Endothelial cell of umbilical vein (primary cell): Measurements from ENCODE around the gene INHBB. TPM values are rescaled to one million over a fixed set of nuclear protein-coding genes. Genes with fewer than 3 reads are reported as not detected.

Source experiments
- BruUV-seq: library from RNA; stranded (reverse); fragments of 400-500 nt; replicated peaks from 2 replicates; lab custom pipeline; 2021; lab: Mats Ljungman, UMichigan
- CTCF ChIA-PET: fragments of 300-600, 350-600 bp; sonication (Branson Sonifier 250); formaldehyde crosslinking; loops from one replicate; lab custom pipeline; 2021; ENCODE audit warnings: antibody characterized with exemption, inconsistent platforms; lab: Charles Lee
- POLR2A ChIA-PET: fragments of 300-600, 350-600 bp; sonication (Branson Sonifier 250); formaldehyde crosslinking; loops from one replicate; lab custom pipeline; 2021; ENCODE audit warnings: antibody characterized with exemption, inconsistent platforms; lab: Charles Lee
- DNase-seq: peaks from one replicate; pipeline ENCODE4 v3.0.0-alpha.2; 2011; ENCODE audit warnings: low read depth, low spot score
- FAIRE-seq: peaks from 2 replicates; lab custom pipeline; 2011; peaks lifted over from hg19 to GRCh38; lab: Jason Lieb, UNC
- H2AFZ ChIP-seq: 2 replicates; pipeline ENCODE4 v1.6.0; 2012; ENCODE audit warnings: low read depth, low read length, control low read depth, inconsistent platforms
- H3K27ac ChIP-seq: 2 replicates; pipeline ENCODE4 v1.5.1; 2011; ENCODE audit warnings: low read depth, mild to moderate bottlenecking, control low read depth, low read length, moderate library complexity; ENCODE audit not compliant: insufficient read depth
- H3K27me3 ChIP-seq, 2 experiments: 2 replicates each; pipeline versions ENCODE4 v1.6.0 to v1.6.1; 2011; ENCODE audit warnings: low read length in 2 of 2, mixed read lengths in 1 of 2; ENCODE audit not compliant: control insufficient read depth in 2 of 2, insufficient read depth in 2 of 2
- H3K36me3 ChIP-seq, 2 experiments: 2 replicates in 1 of 2; 3 replicates in 1 of 2; pipeline ENCODE4 v1.5.1; 2011; ENCODE audit warnings: low read length in 2 of 2, mild to moderate bottlenecking in 1 of 2, moderate library complexity in 1 of 2; ENCODE audit not compliant: control insufficient read depth in 2 of 2, insufficient read depth in 2 of 2; ENCODE audit errors: extremely low read depth in 1 of 2
- H3K4me1 ChIP-seq: 3 replicates; pipeline ENCODE4 v1.5.1; 2011; ENCODE audit warnings: mild to moderate bottlenecking, low read length; ENCODE audit not compliant: control insufficient read depth, insufficient read depth; ENCODE audit errors: extremely low read depth
- H3K4me2 ChIP-seq: 2 replicates; pipeline ENCODE4 v1.6.1; 2011; ENCODE audit warnings: low read length, control low read depth, mixed read lengths; ENCODE audit not compliant: insufficient read depth
- H3K4me3 ChIP-seq, 3 experiments: fragments of 200-600 bp in 1 of 3; sonication (generic), shearing (Covaris generic) in 1 of 3; replicated peaks in 1 of 3; 2 replicates each; pipeline ENCODE4 v1.5.1; 2011 to 2016; ENCODE audit warnings: control low read depth in 3 of 3, low read length in 3 of 3, mild to moderate bottlenecking in 2 of 3, inconsistent platforms in 1 of 3, low read depth in 1 of 3, moderate library complexity in 1 of 3; ENCODE audit not compliant: insufficient read depth in 1 of 3
- H3K79me2 ChIP-seq: 2 replicates; pipeline ENCODE4 v1.6.0; 2012; ENCODE audit warnings: low read length, inconsistent platforms; ENCODE audit not compliant: control insufficient read depth, insufficient read depth
- H3K9ac ChIP-seq: replicated peaks from 2 replicates; pipeline ENCODE3; 2011; ENCODE audit warnings: low read length, control low read depth; ENCODE audit not compliant: insufficient read depth; ENCODE audit errors: extremely low read depth
- H3K9me1 ChIP-seq: replicated peaks from 3 replicates; pipeline ENCODE4 v1.6.0; 2011; ENCODE audit warnings: mild to moderate bottlenecking, low read length; ENCODE audit not compliant: control insufficient read depth, insufficient read depth; ENCODE audit errors: extremely low read depth
- H3K9me3 ChIP-seq: replicated peaks from 2 replicates; pipeline ENCODE4 v1.5.1; 2012; ENCODE audit warnings: low read length, inconsistent platforms; ENCODE audit not compliant: control insufficient read depth, insufficient read depth
- H4K20me1 ChIP-seq: replicated peaks from 2 replicates; pipeline ENCODE3; 2011; ENCODE audit warnings: mild to moderate bottlenecking, low read length; ENCODE audit not compliant: control insufficient read depth, insufficient read depth; ENCODE audit errors: extremely low read depth
- CTCF ChIP-seq, 2 donors: IDR thresholded peaks; 1 replicate in 1 of 2; 2 replicates in 1 of 2; pipeline ENCODE4 v1.5.1; 2011; ENCODE audit warnings: low read length in 2 of 2, mild to moderate bottlenecking in 2 of 2, moderate library complexity in 2 of 2, control low read depth in 1 of 2, inconsistent platforms in 1 of 2, low read depth in 1 of 2; ENCODE audit not compliant: insufficient read depth in 1 of 2; ENCODE audit errors: extremely low read depth in 1 of 2
- EZH2 ChIP-seq: IDR thresholded peaks from 2 replicates; pipeline ENCODE4 v1.6.1; 2012; ENCODE audit warnings: borderline replicate concordance, low read depth, mild to moderate bottlenecking, moderate library complexity, low read length, inconsistent platforms; ENCODE audit not compliant: severe bottlenecking
- FOS ChIP-seq: IDR thresholded peaks from 2 replicates; pipeline ENCODE4 v1.6.1; 2011; ENCODE audit warnings: mild to moderate bottlenecking, low read length, moderate library complexity, borderline replicate concordance; ENCODE audit not compliant: insufficient read depth
- GATA2 ChIP-seq: IDR thresholded peaks from 2 replicates; pipeline ENCODE4 v1.7.0; 2011; ENCODE audit warnings: low read depth, mild to moderate bottlenecking, moderate library complexity, mixed read lengths, low read length; ENCODE audit not compliant: insufficient read length, insufficient read depth
- JUN ChIP-seq: IDR thresholded peaks from 2 replicates; pipeline ENCODE4 v1.6.1; 2011; ENCODE audit warnings: borderline replicate concordance, low read depth; ENCODE audit not compliant: insufficient read length, insufficient read depth
- MAX ChIP-seq: IDR thresholded peaks from 2 replicates; pipeline ENCODE4 v1.6.1; 2011; ENCODE audit not compliant: insufficient read depth, insufficient read length
- MYC ChIP-seq: IDR thresholded peaks from one replicate; pipeline ENCODE4 v1.6.1; 2011; ENCODE audit warnings: mild to moderate bottlenecking, low read depth, low read length
- POLR2A ChIP-seq: IDR thresholded peaks from 2 replicates; pipeline ENCODE4 v1.6.1; 2012; ENCODE audit warnings: low read depth, mild to moderate bottlenecking, control low read depth, low read length
- POLR2AphosphoS5 ChIP-seq: IDR thresholded peaks from 2 replicates; pipeline ENCODE4 v1.6.1; 2012; ENCODE audit warnings: low read depth, mild to moderate bottlenecking, control low read depth, low read length, moderate library complexity; ENCODE audit not compliant: insufficient read depth
- dilution Hi-C: fragments of 300-500 bp; cut with MboI; formaldehyde crosslinking; loops from one replicate; pipeline ENCODE4 v1.15.0; 2019; ENCODE audit warnings: low sequenced_read_pairs; ENCODE audit not compliant: extremely low pct_ligation_motif_present
- intact Hi-C: fragments of 100-400 bp; cut with micrococcal nuclease; formaldehyde crosslinking; loops from one replicate; pipeline ENCODE4 v1.10.0; 2022
- polyA plus RNA-seq, 4 experiments: library from polyadenylated mRNA; depleted of rRNA in 3 of 4; stranded (reverse) in 3 of 4; unstranded in 1 of 4; fragments of >200 nt; gene quantifications; 2 replicates each; pipeline versions ENCODE4 v1.2.1 to v1.2.3, GENCODE V29; 2011 to 2012; ENCODE audit warnings: missing spikeins in 1 of 4
- total RNA-seq: library from RNA; stranded (reverse); gene quantifications from 2 replicates; pipeline ENCODE4 v1.2.3, GENCODE V29; 2021

Gene INHBB
- total and polyA plus RNA-seq, 2 donors (not counting 3 experiments of a cell fraction or from before 2014, with no cell fraction given) = 0.11 to 1.8 TPM

GRCh38 chr2:120378605-120379004 is 32.7 kb downstream of the INHBB start:
- CTCF ChIA-PET = no interaction called here
- no peaks in the 10 kb centered on the region for H3K79me2 ChIP-seq
- FAIRE-seq (no peak), DNase-seq (no peak)
- POLR2A ChIA-PET = no interaction called here
- dilution Hi-C loops (no loop called here), intact Hi-C loops (no loop called here)
- no peaks in the 10 kb centered on the region for H4K20me1 ChIP-seq
- H3K27ac ChIP-seq = no peak overlapping the region
- H3K4me2 ChIP-seq = no peak overlapping the region
- no peak overlapping the region for H3K9ac ChIP-seq
- no peak overlapping the region for H3K4me3 ChIP-seq
- H3K9me1 ChIP-seq = no peaks in the 10 kb centered on the region
- H3K36me3 ChIP-seq = no peaks in the 10 kb centered on the region
- H3K4me1 ChIP-seq = no peaks in the 10 kb centered on the region
- no peak overlapping the region for H2AFZ ChIP-seq
- BruUV-seq = no TSS peak
- no peaks in the 10 kb centered on the region for H3K27me3 ChIP-seq
- no peak for TF ChIP-seq CTCF (IDR thresholded peaks at IDR 0.05; ENCODE audit: extremely low read depth in 1 of 2, insufficient read depth in 1 of 2, low read depth in 1 of 2, low read length in 2 of 2)
- no peaks in the 10 kb centered on the region for H3K9me3 ChIP-seq

- H3K36me3 ChIP-seq = no peaks in the 10 kb centered on the region
- no peaks in the 10 kb centered on the region for H3K79me2 ChIP-seq
- dilution Hi-C loops (no loop called here), intact Hi-C loops (no loop called here)
- H3K9me3 ChIP-seq = no peaks in the 10 kb centered on the region
- CTCF ChIA-PET = no interaction called here
- no peak overlapping the region for H3K9ac ChIP-seq
- H4K20me1 ChIP-seq = no peaks in the 10 kb centered on the region
- no peak for TF ChIP-seq JUN
- TF ChIP-seq POLR2A = no peak
- TF ChIP-seq MYC = no peak
- no peak for TF ChIP-seq EZH2
- TF ChIP-seq GATA2 = no peak
- no peak for TF ChIP-seq MAX
- TF ChIP-seq CTCF (IDR thresholded peaks at IDR 0.05; ENCODE audit: extremely low read depth in 1 of 2, insufficient read depth in 1 of 2, low read depth in 1 of 2, low read length in 2 of 2) = no peak
- no peak for TF ChIP-seq POLR2AphosphoS5
- TF ChIP-seq FOS = no peak
- H2AFZ ChIP-seq = no peak overlapping the region
- no peak for FAIRE-seq
- H3K4me3 ChIP-seq = no peak overlapping the region
- BruUV-seq = no TSS peak
- no peaks in the 10 kb centered on the region for H3K4me1 ChIP-seq
- H3K4me2 ChIP-seq = no peak overlapping the region
- POLR2A ChIA-PET = no interaction called here
- no peaks in the 10 kb centered on the region for H3K9me1 ChIP-seq
- H3K27me3 ChIP-seq = no peaks in the 10 kb centered on the region
- no peak for DNase-seq
- no peak overlapping the region for H3K27ac ChIP-seq
Measured at GRCh38 chr2:120379916-120380893, 34.3 kb downstream of the INHBB start.
